Heart left ventricle (tissue), 16 donors: ENCODE results near the gene FOXJ3. TPM values are rescaled to one million over a fixed set of nuclear protein-coding genes. Genes with fewer than 3 reads are reported as not detected.

Experiments
- ATAC-seq, 4 donors: fragments of 200-7000 bp; cut with Tn5 transposase; one replicate each; pipeline ENCODE4 v1.9.1; 2020 to 2022; ENCODE audit warnings: moderate library complexity in 4 of 4, mild to moderate bottlenecking in 3 of 4, moderate number of reproducible peaks in 1 of 4
- DNase-seq, 5 donors: peaks; one replicate each; pipeline ENCODE4 v3.0.0-alpha.2; 2020
- H3K27ac ChIP-seq, 12 donors: fragments of 200-600 bp; sonication (generic) in 4 of 12; one replicate each; pipeline versions ENCODE4 v1.5.0 to v1.8.0; 2016 to 2022; ENCODE audit warnings: mild to moderate bottlenecking in 2 of 12
- H3K27me3 ChIP-seq, 9 donors: fragments of 200-600 bp; sonication (generic) in 2 of 9; one replicate each; pipeline versions ENCODE4 v1.5.1 to v1.8.0; 2016 to 2022; ENCODE audit warnings: mild to moderate bottlenecking in 3 of 9
- H3K36me3 ChIP-seq, 9 donors: fragments of 200-600 bp; sonication (generic) in 2 of 9; one replicate each; pipeline versions ENCODE4 v1.5.0 to v1.8.0; 2018 to 2022; ENCODE audit warnings: mild to moderate bottlenecking in 2 of 9
- H3K4me1 ChIP-seq, 12 donors: fragments of 200-600 bp; sonication (generic) in 4 of 12; one replicate each; pipeline versions ENCODE4 v1.5.0 to v1.8.0; 2016 to 2022; ENCODE audit warnings: mild to moderate bottlenecking in 3 of 12
- H3K4me3 ChIP-seq, 12 donors: fragments of 200-600 bp; sonication (generic) in 4 of 12; one replicate each; pipeline versions ENCODE4 v1.5.0 to v1.8.0; 2017 to 2022; ENCODE audit warnings: mild to moderate bottlenecking in 9 of 12, moderate library complexity in 4 of 12
- H3K9me3 ChIP-seq, 12 donors: fragments of 200-600 bp; sonication (generic) in 4 of 12; one replicate each; pipeline versions ENCODE4 v1.5.0 to v1.8.0; 2016 to 2022; ENCODE audit warnings: mild to moderate bottlenecking in 1 of 12
- POLR2A ChIP-seq, 2 donors: fragments of 450-650 bp; IDR thresholded peaks; one replicate each; pipeline ENCODE4 v1.6.1; 2017; ENCODE audit warnings: antibody characterized with exemption in 2 of 2, mild to moderate bottlenecking in 2 of 2, moderate library complexity in 2 of 2
- WGBS, 4 donors: extraction: QIAGEN DNeasy Blood & Tissue Kit in 2 of 4; methylation state at CpG; one replicate each; pipeline versions ENCODE4 v1.1.5 to v1.1.7; 2013 to 2018; 5-methylcytosine and 5-hydroxymethylcytosine counted together
- intact Hi-C, 10 donors: fragments of 100-400 bp; cut with DNase I; formaldehyde crosslinking; loops; one replicate each; pipeline versions ENCODE4 v1.11.1 to v1.14.2; 2022
- polyA plus RNA-seq, 2 donors: library from polyadenylated mRNA; stranded (reverse); fragments of 200-250 nt; gene quantifications; one replicate each; pipeline ENCODE4 v1.2.3, GENCODE V29; 2013
- total RNA-seq, 9 donors: library from RNA; depleted of rRNA in 2 of 9; stranded (reverse); fragments of >200 nt in 2 of 9; fragmentation: NEBNext Ultra II Directional in 3 of 9; extraction: Animal tissue kit (Norgen Biotek cat#: 25700) in 3 of 9; gene quantifications; one replicate each; pipeline versions ENCODE4 v1.1.0 to v1.2.4, GENCODE V29; 2016 to 2023
- TF ChIP-seq, protein P1 (sequence below), 12 donors: fragments of 200-600 bp; sonication (generic) in 4 of 12; IDR thresholded peaks; one replicate each; pipeline versions ENCODE4 v1.5.0 to v1.8.0; 2018 to 2022; ENCODE audit warnings: antibody characterized with exemption in 12 of 12, mild to moderate bottlenecking in 5 of 12
- donor health status: ischemic (EF 13 %, LVEDD 7.1; RV severe dilation, severe dysfunction).
- donor health status: healthy with polysubstance abuse.
- donor health status: DM: no; HTN: yes; CAD: no.
- donor health status: DM: no; HTN: no; CAD: no.
- donor health status: ischemic (EF 25% LVEDD 6.9; RV normal size, moderate dysfunction).
- donor health status: ischemic (EF 25% LVEDD 5.7; RV mildly dilated, moderate dysfunction).
- donor health status: healthy.
- donor health status: DM: yes; HTN: yes; CAD: no.
- donor health status: ischemic (EF 35%, LVEDD 5.7; RV mildly dilated, moderate dysfunction).
- donor health status: nonischemic (EF 11% LVEDD 7.7; RV severe dilation, severe dysfunction).
- donor health status: DM: yes; HTN: yes; CAD: no.
- donor health status: PGD.
- donor health status: ischemic (EF 29% LVEDD 5.4; RV normal size, mild dysfunction).
- donor health status: nonischemic (EF 23%, LVEDD 6.1; RV moderate dilation, normal function).

The FOXJ3 gene
- total and polyA plus RNA-seq, 11 donors, result 10.8 to 48.8 (median 36.4) TPM

DNA sequence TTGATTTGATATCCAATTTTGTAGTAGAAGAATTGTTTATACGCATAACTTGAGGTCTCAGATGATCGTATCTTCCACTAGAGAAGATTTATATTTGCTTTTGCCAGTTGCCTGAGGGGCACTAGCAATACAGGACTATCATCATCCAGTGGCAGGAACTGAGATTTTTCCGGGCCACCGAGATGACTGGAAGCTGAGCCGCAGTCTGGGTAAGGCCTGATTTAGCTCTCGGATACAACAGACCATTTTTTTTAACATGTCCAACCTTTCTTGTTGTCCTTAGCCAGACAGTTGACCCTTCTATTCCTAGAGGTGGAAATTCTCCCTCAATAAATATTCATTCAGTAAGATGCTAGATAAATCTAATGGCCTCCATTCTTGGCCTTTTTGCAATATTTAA lies 207.3 kb downstream of the FOXJ3 start:
- DNase-seq (no peak), ATAC-seq (no peak)
- Histone ChIP-seq H3K27me3 (no peaks in the 10 kb centered on the region), H3K9me3 (peaks cover 0 to under 1% (median 0%) of the 10 kb centered on the region in 12 donors), H3K4me3 (no peak overlapping the region), H3K4me1 (no peaks in the 10 kb centered on the region), H3K36me3 (no peaks in the 10 kb centered on the region), H3K27ac (no peak overlapping the region)
- intact Hi-C loops, result loop anchor here in 1 of 10 donors (10.0 kb wide), 1 partner anchor 73 kb away; no protein-coding TSS in a partner anchor
- WGBS, 4 donors, result 85 to 91% (median 89%) methylated on average over 6 of the region's 6 CpGs
- no peak for TF ChIP-seq POLR2A (IDR thresholded peaks at IDR 0.05)
- TF ChIP-seq, protein P1, sequence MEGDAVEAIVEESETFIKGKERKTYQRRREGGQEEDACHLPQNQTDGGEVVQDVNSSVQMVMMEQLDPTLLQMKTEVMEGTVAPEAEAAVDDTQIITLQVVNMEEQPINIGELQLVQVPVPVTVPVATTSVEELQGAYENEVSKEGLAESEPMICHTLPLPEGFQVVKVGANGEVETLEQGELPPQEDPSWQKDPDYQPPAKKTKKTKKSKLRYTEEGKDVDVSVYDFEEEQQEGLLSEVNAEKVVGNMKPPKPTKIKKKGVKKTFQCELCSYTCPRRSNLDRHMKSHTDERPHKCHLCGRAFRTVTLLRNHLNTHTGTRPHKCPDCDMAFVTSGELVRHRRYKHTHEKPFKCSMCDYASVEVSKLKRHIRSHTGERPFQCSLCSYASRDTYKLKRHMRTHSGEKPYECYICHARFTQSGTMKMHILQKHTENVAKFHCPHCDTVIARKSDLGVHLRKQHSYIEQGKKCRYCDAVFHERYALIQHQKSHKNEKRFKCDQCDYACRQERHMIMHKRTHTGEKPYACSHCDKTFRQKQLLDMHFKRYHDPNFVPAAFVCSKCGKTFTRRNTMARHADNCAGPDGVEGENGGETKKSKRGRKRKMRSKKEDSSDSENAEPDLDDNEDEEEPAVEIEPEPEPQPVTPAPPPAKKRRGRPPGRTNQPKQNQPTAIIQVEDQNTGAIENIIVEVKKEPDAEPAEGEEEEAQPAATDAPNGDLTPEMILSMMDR (IDR thresholded peaks at IDR 0.05), result no peak

Other genes starting within 250 kb of the FOXJ3 start
- gene GUCA2B, start 181.8 kb downstream of the FOXJ3 start, total RNA-seq, result not detected
- not detected for gene GUCA2B, start 181.8 kb downstream of the FOXJ3 start, polyA plus RNA-seq
- gene GUCA2A, start 170.5 kb downstream of the FOXJ3 start, total RNA-seq, result not detected
- gene GUCA2A, start 170.5 kb downstream of the FOXJ3 start, polyA plus RNA-seq, result not detected
- gene RIMKLA, start 45.6 kb upstream of the FOXJ3 start, total RNA-seq, result 10 to 100 TPM in 3 of 9 donors, 1 to 10 TPM in 6; 6.2 to 15.3 (median 9.4) TPM
- gene RIMKLA, start 45.6 kb upstream of the FOXJ3 start, polyA plus RNA-seq, result 1 to 10 TPM; 2.3 to 3.4 TPM
- 1 to 10 TPM in 7 of 9 donors, under 1 TPM in 2; 0.49 to 3.5 (median 2.3) TPM for gene ZMYND12, start 120.8 kb upstream of the FOXJ3 start, total RNA-seq
- 1 to 10 TPM in 1 of 2 donors, under 1 TPM in 1; 0.47 to 1.2 TPM for gene ZMYND12, start 120.8 kb upstream of the FOXJ3 start, polyA plus RNA-seq
- 10 to 100 TPM; 34.3 to 47.5 (median 37.0) TPM for gene PPCS, start 121.3 kb upstream of the FOXJ3 start, total RNA-seq
- gene PPCS, start 121.3 kb upstream of the FOXJ3 start, polyA plus RNA-seq, result 10 to 100 TPM; 49.7 to 50.7 TPM
- 1 to 10 TPM in 7 of 9 donors, under 1 TPM in 2; 0.24 to 3.8 (median 2.0) TPM for gene CCDC30, start 128.1 kb upstream of the FOXJ3 start, total RNA-seq
- gene CCDC30, start 128.1 kb upstream of the FOXJ3 start, polyA plus RNA-seq, result under 1 TPM; 0.80 TPM